Uterus (tissue), 4 donors: Measurements from ENCODE around the gene SUMO1. TPM values are rescaled to one million over a fixed set of nuclear protein-coding genes. Genes with fewer than 3 reads are reported as not detected.
"Not testable (repeated sequence)": the region's sequence is repeated elsewhere in the genome, so short reads cannot be mapped to it uniquely, and the experiment has no call there.

Experiments
- DNase-seq, 2 donors: peaks; one replicate each; pipeline ENCODE4 v3.0.0-alpha.2; 2019 to 2020
- H3K27ac ChIP-seq, 2 donors: fragments of 200-600 bp; sonication (generic); 1 replicate in 1 of 2; 2 replicates in 1 of 2; pipeline ENCODE4 v1.5.1; 2016 to 2018
- H3K27me3 ChIP-seq, 2 donors: fragments of 200-600 bp; sonication (generic); one replicate each; pipeline ENCODE4 v1.5.1; 2018 to 2019; ENCODE audit warnings: control low read depth in 1 of 2
- H3K36me3 ChIP-seq, 2 donors: fragments of 200-600 bp; sonication (generic); one replicate each; pipeline ENCODE4 v1.5.1; 2019; ENCODE audit warnings: control low read depth in 1 of 2
- H3K4me1 ChIP-seq, 2 donors: fragments of 200-600 bp; sonication (generic); one replicate each; pipeline ENCODE4 v1.5.1; 2018 to 2019; ENCODE audit warnings: control low read depth in 1 of 2
- H3K4me3 ChIP-seq, 2 donors: fragments of 200-600 bp; sonication (generic); 1 replicate in 1 of 2; 2 replicates in 1 of 2; pipeline ENCODE4 v1.5.1; 2018 to 2019; ENCODE audit warnings: mild to moderate bottlenecking in 1 of 2
- H3K9me3 ChIP-seq, 2 donors: fragments of 200-600 bp; sonication (generic); one replicate each; pipeline ENCODE4 v1.5.1; 2019; ENCODE audit warnings: control low read depth in 1 of 2
- CTCF ChIP-seq, 4 experiments: fragments of 200-600 bp in 2 of 4; fragments of 450-650 bp in 2 of 4; sonication (generic) in 2 of 4; IDR thresholded peaks; one replicate each; pipeline ENCODE4 v1.5.1; 2016 to 2019; ENCODE audit warnings: antibody characterized with exemption in 4 of 4, mild to moderate bottlenecking in 2 of 4, moderate library complexity in 1 of 4
- POLR2A ChIP-seq, 2 donors: fragments of 450-650 bp; IDR thresholded peaks; one replicate each; pipeline ENCODE4 v1.6.1; 2016; ENCODE audit warnings: antibody characterized with exemption in 2 of 2, mild to moderate bottlenecking in 1 of 2, moderate library complexity in 1 of 2
- intact Hi-C: fragments of 100-400 bp; cut with DNase I; formaldehyde crosslinking; loops from one replicate; pipeline ENCODE4 v1.15.1; 2023; ENCODE audit warnings: low total_unique reads
- total RNA-seq, 4 donors: library from RNA; depleted of rRNA in 3 of 4; stranded (reverse); fragments of >200 nt in 3 of 4; gene quantifications; one replicate each; pipeline versions ENCODE4 v1.1.0 to v1.2.4, GENCODE V29; 2014 to 2023
- donor health status: DM: yes; HTN: yes; CAD: no.

SUMO1 gene
- 100 to 1,000 TPM in 1 of 4 donors, 10 to 100 TPM in 3; 45.6 to 136 (median 52.7) TPM for total RNA-seq

GRCh38 chr2:202238234-202239197 is at the start of gene SUMO1:
SUMO1 (minus strand) TSS chr2:202238597; CDS start chr2:202238451, 146 bp downstream.
- TF ChIP-seq POLR2A (IDR thresholded peaks at IDR 0.05) (peak; percentile 38 to 51), CTCF (IDR thresholded peaks at IDR 0.05) (no peak)
- Histone ChIP-seq H3K27me3 (no peaks in the 10 kb centered on the region), H3K9me3 (no peaks in the 10 kb centered on the region), H3K4me3 (peak within 1 kb of the TSS; percentile 70 to 76), H3K4me1 (peaks cover 0 to 5% of the 10 kb centered on the region in 2 donors), H3K36me3 (no peaks in the 10 kb centered on the region), H3K27ac (peak within 1 kb of the TSS; percentile 88)
- DNase-seq = peak; percentile 89 to 90
- intact Hi-C loops = no loop called here

- no peaks in the 10 kb centered on the region for H3K36me3 ChIP-seq
- intact Hi-C loops = no loop called here
These were observed 48.2 kb upstream of the SUMO1 start for GRCh38 chr2:202286595-202286994.

GRCh38 chr2:202278944-202279343 is 40.5 kb upstream of the SUMO1 start:
- intact Hi-C loops = no loop called here
- no peak overlapping the region for H3K27ac ChIP-seq

More at GRCh38 chr2:202286595-202286994, 48.2 kb upstream of the SUMO1 start:
- DNase-seq = no peak
- H3K4me1 ChIP-seq = no peaks in the 10 kb centered on the region
- H3K9me3 ChIP-seq = no peaks in the 10 kb centered on the region
- no peak overlapping the region for H3K4me3 ChIP-seq
- no peak overlapping the region for H3K27ac ChIP-seq
- no peaks in the 10 kb centered on the region for H3K27me3 ChIP-seq
- TF ChIP-seq POLR2A (IDR thresholded peaks at IDR 0.05) (no peak), CTCF (IDR thresholded peaks at IDR 0.05) (no peak)

GRCh38 chr2:202278036-202278760 is 39.8 kb upstream of the SUMO1 start:
- H3K27ac ChIP-seq = no peak overlapping the region
- no peaks in the 10 kb centered on the region for H3K36me3 ChIP-seq
- TF ChIP-seq CTCF (IDR thresholded peaks at IDR 0.05) (no peak), POLR2A (IDR thresholded peaks at IDR 0.05) (no peak)
- no peak overlapping the region for H3K4me3 ChIP-seq
- no peaks in the 10 kb centered on the region for H3K27me3 ChIP-seq
- peaks cover 4 to 5% of the 10 kb centered on the region in 2 donors for H3K4me1 ChIP-seq
- no peak for DNase-seq
- intact Hi-C loops = no loop called here
- no peaks in the 10 kb centered on the region for H3K9me3 ChIP-seq

More at GRCh38 chr2:202278944-202279343, 40.5 kb upstream of the SUMO1 start:
- H3K4me3 ChIP-seq = no peak overlapping the region
- no peaks in the 10 kb centered on the region for H3K9me3 ChIP-seq
- no peaks in the 10 kb centered on the region for H3K36me3 ChIP-seq
- TF ChIP-seq CTCF (IDR thresholded peaks at IDR 0.05) = peak; percentile 22 to 36 (median 35)
- TF ChIP-seq POLR2A (IDR thresholded peaks at IDR 0.05) = no peak
- no peak for DNase-seq
- H3K27me3 ChIP-seq = no peaks in the 10 kb centered on the region
- H3K4me1 ChIP-seq = peaks cover 4 to 5% of the 10 kb centered on the region in 2 donors

GRCh38 chr2:202276078-202276720 is 37.8 kb upstream of the SUMO1 start:
- DNase-seq, intact Hi-C loops: not testable (repeated sequence)

More at GRCh38 chr2:202276078-202276720, 37.8 kb upstream of the SUMO1 start:
- not testable (repeated sequence) for H3K27me3 ChIP-seq, H3K27ac ChIP-seq, H3K9me3 ChIP-seq, H3K4me1 ChIP-seq, H3K36me3 ChIP-seq, H3K4me3 ChIP-seq
